Gastroesophageal sphincter (tissue), 3 donors: ENCODE results near the gene KDM4C.

ENCODE experiments used
- POLR2AphosphoS5 ChIP-seq: sonication (generic); formaldehyde crosslinking; IDR thresholded peaks from one replicate; pipeline ENCODE4 v1.6.1; 2017; ENCODE audit warnings: antibody characterized with exemption
- TF ChIP-seq, protein P1 (sequence below), 4 experiments: fragments of 200-600 bp in 2 of 4; fragments of 450-650 bp in 2 of 4; sonication (generic) in 1 of 4; IDR thresholded peaks; one replicate each; pipeline ENCODE4 v1.5.1; 2017 to 2019; ENCODE audit warnings: antibody characterized with exemption in 4 of 4, mild to moderate bottlenecking in 2 of 4, moderate library complexity in 2 of 4

DNA sequence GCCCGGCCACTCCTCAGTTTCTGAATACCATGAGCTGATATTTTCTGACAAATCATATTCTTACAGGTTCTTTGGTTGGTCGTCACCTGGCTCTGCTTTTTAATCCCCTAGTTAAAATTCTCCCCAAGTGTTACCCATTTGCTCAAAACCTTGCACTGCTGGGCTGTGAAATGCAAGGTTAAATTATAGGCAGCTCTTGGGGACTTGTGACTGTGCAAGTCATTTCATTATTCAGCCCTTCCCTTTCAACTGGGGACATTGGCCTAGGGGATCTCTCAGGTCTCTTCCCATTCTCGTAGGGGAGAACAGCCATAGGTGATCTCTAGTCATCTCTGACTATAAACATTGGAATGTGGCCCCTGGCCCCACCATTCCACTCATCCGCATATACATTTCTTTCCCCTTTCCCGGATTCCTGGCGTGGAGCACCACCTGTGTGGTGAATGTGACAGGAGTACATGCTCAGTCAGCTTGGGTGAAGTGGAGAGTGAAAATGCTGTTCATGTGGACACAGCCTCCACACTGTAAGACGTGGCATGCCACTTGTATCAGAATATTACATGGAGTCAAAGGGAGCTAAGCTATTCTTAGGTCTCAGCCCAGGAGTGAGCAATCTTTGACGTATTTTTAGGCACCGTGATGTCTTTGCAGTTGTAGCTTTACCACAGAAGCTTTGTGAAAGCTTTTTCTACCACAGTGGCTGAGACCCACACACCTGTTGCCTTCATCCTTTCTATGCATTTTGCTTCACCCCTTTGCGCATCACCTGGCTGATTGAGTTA, 386.7 kb downstream of the KDM4C start:
- TF ChIP-seq, protein P1, sequence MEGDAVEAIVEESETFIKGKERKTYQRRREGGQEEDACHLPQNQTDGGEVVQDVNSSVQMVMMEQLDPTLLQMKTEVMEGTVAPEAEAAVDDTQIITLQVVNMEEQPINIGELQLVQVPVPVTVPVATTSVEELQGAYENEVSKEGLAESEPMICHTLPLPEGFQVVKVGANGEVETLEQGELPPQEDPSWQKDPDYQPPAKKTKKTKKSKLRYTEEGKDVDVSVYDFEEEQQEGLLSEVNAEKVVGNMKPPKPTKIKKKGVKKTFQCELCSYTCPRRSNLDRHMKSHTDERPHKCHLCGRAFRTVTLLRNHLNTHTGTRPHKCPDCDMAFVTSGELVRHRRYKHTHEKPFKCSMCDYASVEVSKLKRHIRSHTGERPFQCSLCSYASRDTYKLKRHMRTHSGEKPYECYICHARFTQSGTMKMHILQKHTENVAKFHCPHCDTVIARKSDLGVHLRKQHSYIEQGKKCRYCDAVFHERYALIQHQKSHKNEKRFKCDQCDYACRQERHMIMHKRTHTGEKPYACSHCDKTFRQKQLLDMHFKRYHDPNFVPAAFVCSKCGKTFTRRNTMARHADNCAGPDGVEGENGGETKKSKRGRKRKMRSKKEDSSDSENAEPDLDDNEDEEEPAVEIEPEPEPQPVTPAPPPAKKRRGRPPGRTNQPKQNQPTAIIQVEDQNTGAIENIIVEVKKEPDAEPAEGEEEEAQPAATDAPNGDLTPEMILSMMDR (IDR thresholded peaks at IDR 0.05), result no peak
- no peak for TF ChIP-seq POLR2AphosphoS5
